Liver (tissue), 9 donors: Measurements from ENCODE around the gene RBFOX1. TPM values are rescaled to one million over a fixed set of nuclear protein-coding genes. Genes with fewer than 3 reads are reported as not detected.

Source experiments
- DNase-seq: peaks from one replicate; pipeline ENCODE4 v3.0.0-alpha.2; 2017; ENCODE audit warnings: low spot score
- H3K27ac ChIP-seq, 2 donors: one replicate each; pipeline ENCODE4 v1.7.0; 2013; ENCODE audit warnings: inconsistent platforms in 2 of 2, low read length in 2 of 2, control low read depth in 1 of 2, low read depth in 1 of 2, mild to moderate bottlenecking in 1 of 2
- H3K27me3 ChIP-seq, 4 donors: one replicate each; pipeline versions ENCODE4 v1.6.1 to v1.7.0; 2013; ENCODE audit warnings: low read length in 3 of 4, inconsistent platforms in 1 of 4, mild to moderate bottlenecking in 1 of 4, moderate library complexity in 1 of 4; ENCODE audit not compliant: control insufficient read depth in 4 of 4, insufficient read depth in 4 of 4
- H3K36me3 ChIP-seq, 4 donors: one replicate each; pipeline versions ENCODE4 v1.6.1 to v1.7.0; 2013; ENCODE audit warnings: low read length in 3 of 4, mild to moderate bottlenecking in 3 of 4, low read depth in 1 of 4, moderate library complexity in 1 of 4; ENCODE audit not compliant: control insufficient read depth in 4 of 4, insufficient read depth in 3 of 4
- H3K4me1 ChIP-seq, 4 donors: one replicate each; pipeline versions ENCODE4 v1.6.1 to v1.7.0; 2013; ENCODE audit warnings: low read length in 3 of 4, mild to moderate bottlenecking in 3 of 4, moderate library complexity in 1 of 4; ENCODE audit not compliant: control insufficient read depth in 4 of 4, insufficient read depth in 4 of 4
- H3K4me3 ChIP-seq, 3 donors: one replicate each; pipeline versions ENCODE4 v1.6.1 to v1.7.0; 2013; ENCODE audit warnings: low read length in 3 of 3, control low read depth in 1 of 3, low read depth in 1 of 3, mild to moderate bottlenecking in 1 of 3
- H3K9ac ChIP-seq, 2 donors: one replicate each; pipeline ENCODE4 v1.7.0; 2013; ENCODE audit warnings: low read length in 2 of 2, mild to moderate bottlenecking in 2 of 2, moderate library complexity in 2 of 2, control low read depth in 1 of 2, low read depth in 1 of 2
- H3K9me3 ChIP-seq, 4 donors: one replicate each; pipeline versions ENCODE4 v1.6.1 to v1.7.0; 2013; ENCODE audit warnings: low read length in 3 of 4; ENCODE audit not compliant: control insufficient read depth in 4 of 4
- EGR1 ChIP-seq, 2 donors: IDR thresholded peaks; 2 replicates each; pipeline ENCODE4 v1.6.1; 2016 to 2018; ENCODE audit warnings: antibody characterized with exemption in 2 of 2, low read depth in 2 of 2
- FOXA1 ChIP-seq: IDR thresholded peaks from 2 replicates; pipeline ENCODE4 v1.6.1; 2016; ENCODE audit warnings: antibody characterized with exemption
- FOXA2 ChIP-seq: IDR thresholded peaks from 2 replicates; pipeline ENCODE4 v1.6.1; 2016; ENCODE audit warnings: antibody characterized with exemption
- GABPA ChIP-seq, 2 donors: IDR thresholded peaks in 1 of 2; conservative IDR thresholded peaks in 1 of 2; 2 replicates each; pipeline ENCODE4 v1.6.1; 2016; ENCODE audit warnings: antibody characterized with exemption in 2 of 2, mild to moderate bottlenecking in 1 of 2, moderate library complexity in 1 of 2
- HNF4A ChIP-seq, 2 donors: conservative IDR thresholded peaks; 2 replicates each; pipeline ENCODE4 v1.6.1; 2016; ENCODE audit warnings: antibody characterized with exemption in 2 of 2, mild to moderate bottlenecking in 2 of 2
- JUND ChIP-seq, 2 donors: IDR thresholded peaks; 2 replicates each; pipeline ENCODE4 v1.6.1; 2016; ENCODE audit warnings: antibody characterized with exemption in 2 of 2
- NR2F2 ChIP-seq: IDR thresholded peaks from 2 replicates; pipeline ENCODE4 v1.6.1; 2016; ENCODE audit warnings: antibody characterized with exemption
- RAD21 ChIP-seq, 2 donors: IDR thresholded peaks; 2 replicates each; pipeline ENCODE4 v1.6.1; 2016; ENCODE audit warnings: antibody characterized with exemption in 2 of 2, mild to moderate bottlenecking in 2 of 2
- RXRA ChIP-seq, 2 donors: IDR thresholded peaks; 2 replicates each; pipeline ENCODE4 v1.6.1; 2017 to 2018; ENCODE audit warnings: antibody characterized with exemption in 2 of 2, mild to moderate bottlenecking in 1 of 2
- SP1 ChIP-seq: IDR thresholded peaks from 2 replicates; pipeline ENCODE4 v1.6.1; 2018; ENCODE audit warnings: antibody characterized with exemption, mild to moderate bottlenecking
- TAF1 ChIP-seq: conservative IDR thresholded peaks from 2 replicates; pipeline ENCODE4 v1.6.1; 2016; ENCODE audit warnings: antibody characterized with exemption, mild to moderate bottlenecking
- YY1 ChIP-seq: IDR thresholded peaks from 2 replicates; pipeline ENCODE4 v1.6.1; 2016; ENCODE audit warnings: antibody characterized with exemption, mild to moderate bottlenecking
- WGBS: extraction: QIAGEN DNeasy Blood & Tissue Kit; methylation state at CpG from one replicate; pipeline ENCODE4 v1.1.7; 2013; 5-methylcytosine and 5-hydroxymethylcytosine counted together
- polyA plus RNA-seq, 2 donors: library from polyadenylated mRNA; stranded (reverse) in 1 of 2; unstranded in 1 of 2; fragments of 200-250 nt in 1 of 2; fragments of >200 nt in 1 of 2; fragmentation: Nextera tagmentation in 1 of 2; extraction: Ambion mirVana in 1 of 2; gene quantifications; one replicate each; pipeline versions ENCODE4 v1.2.1 to v1.2.3, GENCODE V29; 2013 to 2015
- total RNA-seq, 2 donors: library from RNA; depleted of rRNA; stranded (reverse); fragments of >200 nt; gene quantifications; one replicate each; pipeline ENCODE4 v1.2.3, GENCODE V29; 2014
- TF ChIP-seq, protein P1 (sequence below): IDR thresholded peaks from 2 replicates; pipeline ENCODE4 v1.6.1; 2016; ENCODE audit warnings: antibody characterized with exemption
- TF ChIP-seq, protein P2 (sequence below): fragments of 150-350 bp; IDR thresholded peaks from 2 replicates; pipeline ENCODE4 v1.5.1; 2017; ENCODE audit warnings: improper control_type of control experiment, low read depth, low read length; ENCODE audit not compliant: missing input control
- TF ChIP-seq, protein P3 (sequence below): IDR thresholded peaks from 2 replicates; pipeline ENCODE4 v1.6.1; 2016; ENCODE audit warnings: antibody characterized with exemption
- TF ChIP-seq, protein P4 (sequence below): IDR thresholded peaks from 2 replicates; pipeline ENCODE4 v1.6.1; 2016; ENCODE audit warnings: antibody characterized with exemption, mild to moderate bottlenecking
- TF ChIP-seq, protein P5 (sequence below): IDR thresholded peaks from 2 replicates; pipeline ENCODE4 v1.6.1; 2016; ENCODE audit warnings: antibody characterized with exemption
- donor health status: healthy.
- donor health status: healthy.
- donor health status: healthy.
- donor health status: healthy.
- donor health status: healthy.

The RBFOX1 gene
- total and polyA plus RNA-seq, 4 donors = not detected

DNA sequence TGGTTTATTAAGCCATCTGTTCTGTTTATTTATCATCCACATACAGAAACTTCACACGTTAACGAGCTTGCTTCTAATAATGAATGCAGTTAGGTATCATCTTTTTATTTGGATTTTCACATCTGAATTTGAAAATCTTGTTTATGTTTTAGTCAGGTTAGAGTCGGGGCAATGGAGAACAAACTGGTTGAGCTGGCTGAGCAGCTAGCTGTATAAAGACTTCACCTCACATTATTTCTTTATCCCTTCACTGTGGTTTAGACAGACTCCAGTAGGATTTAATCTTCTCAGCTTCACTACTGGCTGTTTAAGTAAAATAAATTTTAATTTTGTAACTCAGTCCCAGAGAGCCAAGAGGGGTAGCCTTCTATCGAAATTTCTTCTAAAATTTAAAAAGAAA, 415.9 kb downstream of the RBFOX1 start:
- no peak for DNase-seq
- WGBS = 64% methylated on average over 4 of the region's 4 CpGs
- Histone ChIP-seq H3K27me3 (peaks cover 0 to 3% (median 1%) of the 10 kb centered on the region in 4 donors), H3K4me3 (no peak overlapping the region), H3K27ac (no peak overlapping the region), H3K4me1 (no peaks in the 10 kb centered on the region), H3K9ac (no peak overlapping the region), H3K9me3 (peaks cover 0 to 2% (median 0%) of the 10 kb centered on the region in 4 donors), H3K36me3 (no peaks in the 10 kb centered on the region)
- TF ChIP-seq, protein P1, sequence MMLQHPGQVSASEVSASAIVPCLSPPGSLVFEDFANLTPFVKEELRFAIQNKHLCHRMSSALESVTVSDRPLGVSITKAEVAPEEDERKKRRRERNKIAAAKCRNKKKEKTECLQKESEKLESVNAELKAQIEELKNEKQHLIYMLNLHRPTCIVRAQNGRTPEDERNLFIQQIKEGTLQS = no peak
- TF ChIP-seq FOXA2 (no peak), EGR1 (IDR thresholded peaks at IDR 0.05; ENCODE audit: low read depth in 2 of 2) (no peak), YY1 (no peak), RXRA (IDR thresholded peaks at IDR 0.05) (no peak), GABPA (IDR thresholded peaks at IDR 0.05 in 1 of 2, conservative IDR thresholded peaks at IDR 0.05 in 1 of 2) (no peak), HNF4A (conservative IDR thresholded peaks at IDR 0.05) (no peak), SP1 (no peak), FOXA1 (no peak), JUND (IDR thresholded peaks at IDR 0.05) (no peak), RAD21 (IDR thresholded peaks at IDR 0.05) (no peak)
- TF ChIP-seq, protein P2, sequence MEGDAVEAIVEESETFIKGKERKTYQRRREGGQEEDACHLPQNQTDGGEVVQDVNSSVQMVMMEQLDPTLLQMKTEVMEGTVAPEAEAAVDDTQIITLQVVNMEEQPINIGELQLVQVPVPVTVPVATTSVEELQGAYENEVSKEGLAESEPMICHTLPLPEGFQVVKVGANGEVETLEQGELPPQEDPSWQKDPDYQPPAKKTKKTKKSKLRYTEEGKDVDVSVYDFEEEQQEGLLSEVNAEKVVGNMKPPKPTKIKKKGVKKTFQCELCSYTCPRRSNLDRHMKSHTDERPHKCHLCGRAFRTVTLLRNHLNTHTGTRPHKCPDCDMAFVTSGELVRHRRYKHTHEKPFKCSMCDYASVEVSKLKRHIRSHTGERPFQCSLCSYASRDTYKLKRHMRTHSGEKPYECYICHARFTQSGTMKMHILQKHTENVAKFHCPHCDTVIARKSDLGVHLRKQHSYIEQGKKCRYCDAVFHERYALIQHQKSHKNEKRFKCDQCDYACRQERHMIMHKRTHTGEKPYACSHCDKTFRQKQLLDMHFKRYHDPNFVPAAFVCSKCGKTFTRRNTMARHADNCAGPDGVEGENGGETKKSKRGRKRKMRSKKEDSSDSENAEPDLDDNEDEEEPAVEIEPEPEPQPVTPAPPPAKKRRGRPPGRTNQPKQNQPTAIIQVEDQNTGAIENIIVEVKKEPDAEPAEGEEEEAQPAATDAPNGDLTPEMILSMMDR = no peak
- TF ChIP-seq, protein P3, sequence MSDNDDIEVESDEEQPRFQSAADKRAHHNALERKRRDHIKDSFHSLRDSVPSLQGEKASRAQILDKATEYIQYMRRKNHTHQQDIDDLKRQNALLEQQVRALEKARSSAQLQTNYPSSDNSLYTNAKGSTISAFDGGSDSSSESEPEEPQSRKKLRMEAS = no peak
- TF ChIP-seq, protein P4, sequence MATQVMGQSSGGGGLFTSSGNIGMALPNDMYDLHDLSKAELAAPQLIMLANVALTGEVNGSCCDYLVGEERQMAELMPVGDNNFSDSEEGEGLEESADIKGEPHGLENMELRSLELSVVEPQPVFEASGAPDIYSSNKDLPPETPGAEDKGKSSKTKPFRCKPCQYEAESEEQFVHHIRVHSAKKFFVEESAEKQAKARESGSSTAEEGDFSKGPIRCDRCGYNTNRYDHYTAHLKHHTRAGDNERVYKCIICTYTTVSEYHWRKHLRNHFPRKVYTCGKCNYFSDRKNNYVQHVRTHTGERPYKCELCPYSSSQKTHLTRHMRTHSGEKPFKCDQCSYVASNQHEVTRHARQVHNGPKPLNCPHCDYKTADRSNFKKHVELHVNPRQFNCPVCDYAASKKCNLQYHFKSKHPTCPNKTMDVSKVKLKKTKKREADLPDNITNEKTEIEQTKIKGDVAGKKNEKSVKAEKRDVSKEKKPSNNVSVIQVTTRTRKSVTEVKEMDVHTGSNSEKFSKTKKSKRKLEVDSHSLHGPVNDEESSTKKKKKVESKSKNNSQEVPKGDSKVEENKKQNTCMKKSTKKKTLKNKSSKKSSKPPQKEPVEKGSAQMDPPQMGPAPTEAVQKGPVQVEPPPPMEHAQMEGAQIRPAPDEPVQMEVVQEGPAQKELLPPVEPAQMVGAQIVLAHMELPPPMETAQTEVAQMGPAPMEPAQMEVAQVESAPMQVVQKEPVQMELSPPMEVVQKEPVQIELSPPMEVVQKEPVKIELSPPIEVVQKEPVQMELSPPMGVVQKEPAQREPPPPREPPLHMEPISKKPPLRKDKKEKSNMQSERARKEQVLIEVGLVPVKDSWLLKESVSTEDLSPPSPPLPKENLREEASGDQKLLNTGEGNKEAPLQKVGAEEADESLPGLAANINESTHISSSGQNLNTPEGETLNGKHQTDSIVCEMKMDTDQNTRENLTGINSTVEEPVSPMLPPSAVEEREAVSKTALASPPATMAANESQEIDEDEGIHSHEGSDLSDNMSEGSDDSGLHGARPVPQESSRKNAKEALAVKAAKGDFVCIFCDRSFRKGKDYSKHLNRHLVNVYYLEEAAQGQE = no peak
- TF ChIP-seq, protein P5, sequence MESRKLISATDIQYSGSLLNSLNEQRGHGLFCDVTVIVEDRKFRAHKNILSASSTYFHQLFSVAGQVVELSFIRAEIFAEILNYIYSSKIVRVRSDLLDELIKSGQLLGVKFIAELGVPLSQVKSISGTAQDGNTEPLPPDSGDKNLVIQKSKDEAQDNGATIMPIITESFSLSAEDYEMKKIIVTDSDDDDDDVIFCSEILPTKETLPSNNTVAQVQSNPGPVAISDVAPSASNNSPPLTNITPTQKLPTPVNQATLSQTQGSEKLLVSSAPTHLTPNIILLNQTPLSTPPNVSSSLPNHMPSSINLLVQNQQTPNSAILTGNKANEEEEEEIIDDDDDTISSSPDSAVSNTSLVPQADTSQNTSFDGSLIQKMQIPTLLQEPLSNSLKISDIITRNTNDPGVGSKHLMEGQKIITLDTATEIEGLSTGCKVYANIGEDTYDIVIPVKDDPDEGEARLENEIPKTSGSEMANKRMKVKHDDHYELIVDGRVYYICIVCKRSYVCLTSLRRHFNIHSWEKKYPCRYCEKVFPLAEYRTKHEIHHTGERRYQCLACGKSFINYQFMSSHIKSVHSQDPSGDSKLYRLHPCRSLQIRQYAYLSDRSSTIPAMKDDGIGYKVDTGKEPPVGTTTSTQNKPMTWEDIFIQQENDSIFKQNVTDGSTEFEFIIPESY = no peak

DNA sequence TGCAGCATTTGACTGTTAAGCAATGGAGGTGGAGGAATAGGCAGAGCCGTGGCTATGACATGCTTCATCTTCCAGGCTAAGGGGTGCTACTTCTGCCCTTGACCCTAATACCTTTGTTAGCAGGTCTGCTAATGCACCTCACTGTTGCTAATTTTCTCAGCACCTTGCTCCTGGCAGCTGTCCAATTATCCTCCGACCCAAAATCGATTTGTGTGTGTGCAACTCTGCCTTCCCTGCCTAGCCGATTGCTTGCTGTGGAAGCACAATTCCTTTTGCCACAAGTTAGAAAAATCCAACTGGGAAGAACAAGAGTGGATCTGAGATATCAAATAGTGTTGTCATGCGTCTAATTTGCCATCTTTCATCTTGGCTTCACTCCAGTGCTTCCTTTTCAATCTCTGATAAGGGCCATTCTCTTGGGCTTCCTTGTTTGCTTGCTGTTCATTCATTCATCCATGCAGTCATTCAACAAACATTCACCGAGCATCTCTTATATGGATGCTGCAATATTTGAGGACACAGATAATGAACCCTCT, 422.8 kb downstream of the RBFOX1 start:
- WGBS = 36% methylated on average over 6 of the region's 6 CpGs
- Histone ChIP-seq H3K36me3 (no peaks in the 10 kb centered on the region), H3K27me3 (peaks cover 0 to 5% (median 0%) of the 10 kb centered on the region in 4 donors), H3K4me3 (no peak overlapping the region), H3K27ac (no peak overlapping the region), H3K9me3 (no peaks in the 10 kb centered on the region), H3K4me1 (no peaks in the 10 kb centered on the region), H3K9ac (no peak overlapping the region)
- no peak for DNase-seq
- TF ChIP-seq, protein P5 = no peak
- no peak for TF ChIP-seq JUND (IDR thresholded peaks at IDR 0.05)
- TF ChIP-seq TAF1 = no peak
- no peak for TF ChIP-seq NR2F2
- TF ChIP-seq HNF4A (conservative IDR thresholded peaks at IDR 0.05) = no peak
- no peak for TF ChIP-seq RXRA (IDR thresholded peaks at IDR 0.05)
- TF ChIP-seq, protein P1 = no peak
- TF ChIP-seq EGR1 (IDR thresholded peaks at IDR 0.05; ENCODE audit: low read depth in 2 of 2) = no peak
- no peak for TF ChIP-seq YY1
- TF ChIP-seq SP1 = no peak
- TF ChIP-seq GABPA (IDR thresholded peaks at IDR 0.05 in 1 of 2, conservative IDR thresholded peaks at IDR 0.05 in 1 of 2) = no peak
- TF ChIP-seq FOXA1 = no peak
- TF ChIP-seq, protein P3 = no peak
- TF ChIP-seq, protein P2 = no peak
- TF ChIP-seq RAD21 (IDR thresholded peaks at IDR 0.05) = no peak
